ENCODE measurements around the gene GDPD1. TPM values are rescaled to one million over a fixed set of nuclear protein-coding genes. Genes with fewer than 3 reads are reported as not detected.

The GDPD1 gene
- total RNA-seq, 1 experiment from 2014 or later: 6.0 TPM

DNA sequence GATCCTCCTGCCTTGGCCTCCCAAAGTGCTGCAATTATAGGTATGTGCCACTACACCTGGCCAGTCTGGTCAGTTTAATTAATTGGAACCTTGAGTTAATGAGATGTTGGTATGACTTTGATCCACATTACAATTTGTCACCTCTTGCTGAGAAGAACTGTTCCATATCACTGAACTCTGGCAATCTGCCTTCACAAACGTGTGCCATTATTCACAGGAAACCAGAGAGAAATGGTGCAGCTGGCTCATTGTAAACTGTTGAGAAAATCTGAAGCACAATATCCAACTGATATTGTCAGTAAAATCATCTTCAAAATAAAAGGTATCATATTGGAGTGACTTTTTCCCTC, 71.8 kb downstream of the GDPD1 start:
- DNase-seq (ENCODE audit: low spot score) (no peak), ATAC-seq (no peak)
- Mint-ChIP-seq H3K36me3 (peaks cover 2% of the 10 kb centered on the region; the same call in 1 of the 2 replicates), H3K4me3 (no peak overlapping the region), H3K27ac (no peak overlapping the region), H3K4me1 (peaks cover 18% of the 10 kb centered on the region), H3K9me3 (no peaks in the 10 kb centered on the region), H3K27me3 (ENCODE audit: low read depth) (peaks cover 100% of the 10 kb centered on the region)
- POLR2A ChIA-PET: interaction anchor here (0.6 kb wide), 1 partner anchor 554 kb away, joined by 3 read pairs; no protein-coding TSS in a partner anchor
- CTCF ChIA-PET: no interaction called here
- no peak for TF ChIP-seq CBFB (CRISPR knock-in tag; IDR thresholded peaks at IDR 0.05; ENCODE audit: low read depth)
- TF ChIP-seq, protein P1, sequence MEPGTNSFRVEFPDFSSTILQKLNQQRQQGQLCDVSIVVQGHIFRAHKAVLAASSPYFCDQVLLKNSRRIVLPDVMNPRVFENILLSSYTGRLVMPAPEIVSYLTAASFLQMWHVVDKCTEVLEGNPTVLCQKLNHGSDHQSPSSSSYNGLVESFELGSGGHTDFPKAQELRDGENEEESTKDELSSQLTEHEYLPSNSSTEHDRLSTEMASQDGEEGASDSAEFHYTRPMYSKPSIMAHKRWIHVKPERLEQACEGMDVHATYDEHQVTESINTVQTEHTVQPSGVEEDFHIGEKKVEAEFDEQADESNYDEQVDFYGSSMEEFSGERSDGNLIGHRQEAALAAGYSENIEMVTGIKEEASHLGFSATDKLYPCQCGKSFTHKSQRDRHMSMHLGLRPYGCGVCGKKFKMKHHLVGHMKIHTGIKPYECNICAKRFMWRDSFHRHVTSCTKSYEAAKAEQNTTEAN (CRISPR knock-in tag; IDR thresholded peaks at IDR 0.05): no peak
- TF ChIP-seq ZBTB21 (CRISPR knock-in tag; IDR thresholded peaks at IDR 0.05; ENCODE audit: borderline replicate concordance): no peak
- no peak for TF ChIP-seq MYBL2 (CRISPR knock-in tag; IDR thresholded peaks at IDR 0.05)
- TF ChIP-seq, protein P2, sequence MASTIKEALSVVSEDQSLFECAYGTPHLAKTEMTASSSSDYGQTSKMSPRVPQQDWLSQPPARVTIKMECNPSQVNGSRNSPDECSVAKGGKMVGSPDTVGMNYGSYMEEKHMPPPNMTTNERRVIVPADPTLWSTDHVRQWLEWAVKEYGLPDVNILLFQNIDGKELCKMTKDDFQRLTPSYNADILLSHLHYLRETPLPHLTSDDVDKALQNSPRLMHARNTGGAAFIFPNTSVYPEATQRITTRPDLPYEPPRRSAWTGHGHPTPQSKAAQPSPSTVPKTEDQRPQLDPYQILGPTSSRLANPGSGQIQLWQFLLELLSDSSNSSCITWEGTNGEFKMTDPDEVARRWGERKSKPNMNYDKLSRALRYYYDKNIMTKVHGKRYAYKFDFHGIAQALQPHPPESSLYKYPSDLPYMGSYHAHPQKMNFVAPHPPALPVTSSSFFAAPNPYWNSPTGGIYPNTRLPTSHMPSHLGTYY (CRISPR knock-in tag; IDR thresholded peaks at IDR 0.05): no peak
- TF ChIP-seq SMAD3 (CRISPR knock-in tag; IDR thresholded peaks at IDR 0.05; ENCODE audit: borderline replicate concordance): no peak
- TF ChIP-seq MXD4 (CRISPR knock-in tag; IDR thresholded peaks at IDR 0.05; ENCODE audit: borderline replicate concordance): no peak
- TF ChIP-seq NFATC4 (CRISPR knock-in tag; IDR thresholded peaks at IDR 0.05): no peak
- TF ChIP-seq E2F4 (CRISPR knock-in tag; IDR thresholded peaks at IDR 0.05; ENCODE audit: borderline replicate concordance, low read depth): no peak
- TF ChIP-seq, protein P3, sequence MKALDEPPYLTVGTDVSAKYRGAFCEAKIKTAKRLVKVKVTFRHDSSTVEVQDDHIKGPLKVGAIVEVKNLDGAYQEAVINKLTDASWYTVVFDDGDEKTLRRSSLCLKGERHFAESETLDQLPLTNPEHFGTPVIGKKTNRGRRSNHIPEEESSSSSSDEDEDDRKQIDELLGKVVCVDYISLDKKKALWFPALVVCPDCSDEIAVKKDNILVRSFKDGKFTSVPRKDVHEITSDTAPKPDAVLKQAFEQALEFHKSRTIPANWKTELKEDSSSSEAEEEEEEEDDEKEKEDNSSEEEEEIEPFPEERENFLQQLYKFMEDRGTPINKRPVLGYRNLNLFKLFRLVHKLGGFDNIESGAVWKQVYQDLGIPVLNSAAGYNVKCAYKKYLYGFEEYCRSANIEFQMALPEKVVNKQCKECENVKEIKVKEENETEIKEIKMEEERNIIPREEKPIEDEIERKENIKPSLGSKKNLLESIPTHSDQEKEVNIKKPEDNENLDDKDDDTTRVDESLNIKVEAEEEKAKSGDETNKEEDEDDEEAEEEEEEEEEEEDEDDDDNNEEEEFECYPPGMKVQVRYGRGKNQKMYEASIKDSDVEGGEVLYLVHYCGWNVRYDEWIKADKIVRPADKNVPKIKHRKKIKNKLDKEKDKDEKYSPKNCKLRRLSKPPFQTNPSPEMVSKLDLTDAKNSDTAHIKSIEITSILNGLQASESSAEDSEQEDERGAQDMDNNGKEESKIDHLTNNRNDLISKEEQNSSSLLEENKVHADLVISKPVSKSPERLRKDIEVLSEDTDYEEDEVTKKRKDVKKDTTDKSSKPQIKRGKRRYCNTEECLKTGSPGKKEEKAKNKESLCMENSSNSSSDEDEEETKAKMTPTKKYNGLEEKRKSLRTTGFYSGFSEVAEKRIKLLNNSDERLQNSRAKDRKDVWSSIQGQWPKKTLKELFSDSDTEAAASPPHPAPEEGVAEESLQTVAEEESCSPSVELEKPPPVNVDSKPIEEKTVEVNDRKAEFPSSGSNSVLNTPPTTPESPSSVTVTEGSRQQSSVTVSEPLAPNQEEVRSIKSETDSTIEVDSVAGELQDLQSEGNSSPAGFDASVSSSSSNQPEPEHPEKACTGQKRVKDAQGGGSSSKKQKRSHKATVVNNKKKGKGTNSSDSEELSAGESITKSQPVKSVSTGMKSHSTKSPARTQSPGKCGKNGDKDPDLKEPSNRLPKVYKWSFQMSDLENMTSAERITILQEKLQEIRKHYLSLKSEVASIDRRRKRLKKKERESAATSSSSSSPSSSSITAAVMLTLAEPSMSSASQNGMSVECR (CRISPR knock-in tag; IDR thresholded peaks at IDR 0.05; ENCODE audit: borderline replicate concordance): no peak
- no peak for TF ChIP-seq NR2C2 (CRISPR knock-in tag; IDR thresholded peaks at IDR 0.05)
- TF ChIP-seq ZNF396 (CRISPR knock-in tag; IDR thresholded peaks at IDR 0.05; ENCODE audit: borderline replicate concordance): no peak
- no peak for TF ChIP-seq ATF1 (CRISPR knock-in tag; IDR thresholded peaks at IDR 0.05)
- TF ChIP-seq ZNF263 (CRISPR knock-in tag; IDR thresholded peaks at IDR 0.05; ENCODE audit: low read depth): no peak
- TF ChIP-seq, protein P4, sequence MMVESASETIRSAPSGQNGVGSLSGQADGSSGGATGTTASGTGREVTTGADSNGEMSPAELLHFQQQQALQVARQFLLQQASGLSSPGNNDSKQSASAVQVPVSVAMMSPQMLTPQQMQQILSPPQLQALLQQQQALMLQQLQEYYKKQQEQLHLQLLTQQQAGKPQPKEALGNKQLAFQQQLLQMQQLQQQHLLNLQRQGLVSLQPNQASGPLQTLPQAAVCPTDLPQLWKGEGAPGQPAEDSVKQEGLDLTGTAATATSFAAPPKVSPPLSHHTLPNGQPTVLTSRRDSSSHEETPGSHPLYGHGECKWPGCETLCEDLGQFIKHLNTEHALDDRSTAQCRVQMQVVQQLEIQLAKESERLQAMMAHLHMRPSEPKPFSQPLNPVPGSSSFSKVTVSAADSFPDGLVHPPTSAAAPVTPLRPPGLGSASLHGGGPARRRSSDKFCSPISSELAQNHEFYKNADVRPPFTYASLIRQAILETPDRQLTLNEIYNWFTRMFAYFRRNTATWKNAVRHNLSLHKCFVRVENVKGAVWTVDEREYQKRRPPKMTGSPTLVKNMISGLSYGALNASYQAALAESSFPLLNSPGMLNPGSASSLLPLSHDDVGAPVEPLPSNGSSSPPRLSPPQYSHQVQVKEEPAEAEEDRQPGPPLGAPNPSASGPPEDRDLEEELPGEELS (CRISPR knock-in tag; IDR thresholded peaks at IDR 0.05): no peak

- POLR2A ChIA-PET: no interaction called here
- CTCF ChIA-PET: no interaction called here
- peaks cover 74% of the 10 kb centered on the region for H3K27me3 Mint-ChIP-seq (ENCODE audit: low read depth)
- ATAC-seq (no peak), DNase-seq (ENCODE audit: low spot score) (no peak)
- no peak overlapping the region for H3K27ac Mint-ChIP-seq
- peaks cover under 1% of the 10 kb centered on the region; the same call in 1 of the 2 replicates for H3K4me1 Mint-ChIP-seq
- TF ChIP-seq RORB (CRISPR knock-in tag; IDR thresholded peaks at IDR 0.05) (no peak), USF1 (CRISPR knock-in tag; IDR thresholded peaks at IDR 0.05) (no peak)
- H3K9me3 Mint-ChIP-seq: no peaks in the 10 kb centered on the region
- no peaks in the 10 kb centered on the region for H3K36me3 Mint-ChIP-seq
- H3K4me3 Mint-ChIP-seq: no peak overlapping the region
Measured at GRCh38 chr17:59296190-59296589, 75.9 kb downstream of the GDPD1 start.

All from WTC11 (cell line).